Memory B cell (primary cell): ENCODE measurements around the gene CNMD.
"Not testable (repeated sequence)": the region's sequence is repeated elsewhere in the genome, so short reads cannot be mapped to it uniquely, and the experiment has no call there.

ENCODE experiments used
- ATAC-seq: fragments of 150-1000 bp; cut with Tn5 transposase; 2 replicates; pipeline ENCODE4 v1.10.0; 2021; ENCODE audit warnings: low read depth, mild to moderate bottlenecking, moderate library complexity
- DNase-seq, 2 donors: peaks; one replicate each; pipeline ENCODE4 v3.0.0; 2022; ENCODE audit warnings: low spot score in 2 of 2
- H3K27ac Mint-ChIP-seq: one replicate; pipeline ENCODE4 v1.8.0; 2022; ENCODE audit warnings: mild to moderate bottlenecking, moderate library complexity, mixed read lengths
- H3K27me3 Mint-ChIP-seq: one replicate; pipeline ENCODE4 v1.8.0; 2022; ENCODE audit warnings: mixed read lengths
- H3K36me3 Mint-ChIP-seq: one replicate; pipeline ENCODE4 v1.8.0; 2022; ENCODE audit warnings: mild to moderate bottlenecking, mixed read lengths
- H3K4me1 Mint-ChIP-seq: one replicate; pipeline ENCODE4 v1.8.0; 2022; ENCODE audit warnings: mixed read lengths
- H3K4me3 Mint-ChIP-seq: one replicate; pipeline ENCODE4 v1.8.0; 2022; ENCODE audit warnings: mild to moderate bottlenecking, moderate library complexity, mixed read lengths
- H3K9me3 Mint-ChIP-seq: one replicate; pipeline ENCODE4 v1.8.0; 2022; ENCODE audit warnings: mixed read lengths

Gene CNMD

DNA sequence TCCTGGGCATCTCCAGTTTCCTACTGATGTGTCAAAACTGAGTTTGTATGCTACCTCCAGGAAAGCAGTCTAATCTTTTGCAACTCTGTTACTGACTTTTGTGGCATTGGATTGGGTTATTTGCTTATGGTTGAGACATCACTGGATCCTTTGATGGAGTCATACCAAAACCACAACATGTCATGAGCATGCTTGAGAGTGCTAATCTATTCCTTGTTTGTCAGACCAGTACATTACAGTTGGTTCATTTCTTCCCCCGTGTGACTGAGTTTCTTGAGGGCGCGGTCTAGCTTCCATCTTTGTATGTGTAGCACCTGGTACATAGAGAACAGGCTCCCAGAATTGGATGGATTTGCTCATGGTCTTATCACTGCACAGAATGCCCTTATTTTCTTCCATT, 43.8 kb downstream of the CNMD start:
- Mint-ChIP-seq H3K36me3 (peaks cover 3% of the 10 kb centered on the region), H3K4me1 (no peaks in the 10 kb centered on the region)

DNA sequence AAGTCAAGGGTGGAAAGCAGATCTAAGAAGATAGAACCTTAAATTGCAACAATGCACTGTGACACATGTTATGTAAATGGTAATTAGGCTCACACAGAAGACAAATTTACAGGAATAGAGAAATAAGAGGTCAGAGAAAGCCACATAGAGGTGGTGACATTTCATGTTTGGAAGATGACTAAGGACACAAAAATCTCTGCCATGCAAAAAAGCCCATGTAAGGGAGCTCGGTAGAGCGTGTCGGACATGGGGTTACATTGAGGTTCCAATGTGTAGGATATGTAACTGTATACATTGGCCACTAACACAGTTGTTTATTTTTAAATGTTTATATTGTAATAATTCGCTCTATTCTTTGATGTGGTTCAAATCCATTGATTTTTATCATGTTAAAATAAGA, 53.2 kb downstream of the CNMD start:
- no peak for ATAC-seq
- peaks cover 35% of the 10 kb centered on the region for H3K36me3 Mint-ChIP-seq

More for the DNA sequence above, 43.8 kb downstream of the CNMD start:
- no peak overlapping the region for H3K4me3 Mint-ChIP-seq
- ATAC-seq (no peak), DNase-seq (no peak)
- no peaks in the 10 kb centered on the region for H3K27me3 Mint-ChIP-seq
- H3K9me3 Mint-ChIP-seq: no peaks in the 10 kb centered on the region
- no peak overlapping the region for H3K27ac Mint-ChIP-seq

DNA sequence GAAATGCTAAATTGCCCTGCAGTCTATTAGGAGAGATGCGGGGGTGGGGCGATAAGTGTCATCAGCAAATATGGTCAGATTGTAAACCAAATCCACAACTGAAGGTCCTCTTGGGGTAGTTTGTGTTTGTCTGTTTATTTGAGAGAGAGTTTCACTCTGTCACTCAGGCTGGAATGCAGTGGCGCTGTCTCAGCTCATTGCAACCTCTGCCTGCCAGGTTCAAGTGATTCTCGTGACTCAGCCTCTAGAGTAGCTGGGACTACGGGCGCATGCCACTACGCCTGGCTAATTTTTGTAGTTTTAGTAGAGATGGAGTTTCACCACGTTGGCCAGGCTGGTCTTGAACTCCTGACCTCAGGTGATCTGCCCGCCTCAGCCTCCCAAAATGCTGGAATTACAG, 53.8 kb downstream of the CNMD start:
- peaks cover 33% of the 10 kb centered on the region for H3K36me3 Mint-ChIP-seq
- not testable (repeated sequence) for H3K4me1 Mint-ChIP-seq, H3K4me3 Mint-ChIP-seq, H3K9me3 Mint-ChIP-seq, DNase-seq, ATAC-seq, H3K27ac Mint-ChIP-seq, H3K27me3 Mint-ChIP-seq

More for the DNA sequence above, 53.2 kb downstream of the CNMD start:
- Mint-ChIP-seq H3K4me1 (no peaks in the 10 kb centered on the region), H3K4me3 (no peak overlapping the region), H3K27me3 (no peaks in the 10 kb centered on the region), H3K27ac (no peak overlapping the region), H3K9me3 (no peaks in the 10 kb centered on the region)
- DNase-seq: no peak

DNA sequence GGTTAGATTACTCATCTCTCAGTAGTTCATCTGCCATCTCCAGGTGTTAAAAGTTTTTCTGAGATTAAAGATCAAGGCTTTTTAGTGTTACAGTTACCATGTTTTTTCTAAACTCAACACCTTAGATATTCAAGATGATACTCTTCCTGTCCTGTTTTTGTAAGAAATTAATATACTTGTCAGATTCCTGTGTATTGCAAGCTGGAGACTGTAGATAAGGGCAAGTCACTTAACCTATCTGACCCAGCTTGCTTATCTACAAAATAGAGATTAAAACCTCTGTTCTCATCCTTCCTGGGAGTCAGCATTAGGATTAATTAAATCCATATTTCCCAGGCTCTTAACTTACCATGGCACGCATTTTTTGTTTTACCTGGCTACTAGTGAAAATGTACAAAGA, 61.8 kb downstream of the CNMD start:
- Mint-ChIP-seq H3K36me3 (peaks cover 32% of the 10 kb centered on the region), H3K27ac (no peak overlapping the region), H3K4me1 (no peaks in the 10 kb centered on the region), H3K9me3 (no peaks in the 10 kb centered on the region), H3K4me3 (no peak overlapping the region), H3K27me3 (no peaks in the 10 kb centered on the region)
- DNase-seq (no peak), ATAC-seq (no peak)

DNA sequence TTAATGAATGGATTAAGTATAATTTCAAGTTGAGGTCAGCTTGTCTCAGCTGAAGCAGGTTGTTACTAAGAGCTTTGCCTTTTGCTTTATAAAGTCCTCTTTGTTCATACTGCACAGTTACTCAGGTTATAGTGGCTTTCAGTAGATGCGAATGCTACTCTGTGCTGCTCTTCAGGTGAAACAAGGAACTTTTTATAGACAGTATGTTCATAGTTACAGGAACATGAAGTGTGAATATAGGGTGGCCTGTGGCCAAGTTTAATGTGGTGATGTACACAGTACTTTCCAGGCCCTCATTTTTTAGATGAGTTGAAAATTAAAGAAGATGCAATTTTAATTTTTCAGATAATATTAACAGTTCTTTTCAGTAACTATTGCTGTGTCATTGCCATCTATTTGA, 66.2 kb downstream of the CNMD start:
- DNase-seq (no peak), ATAC-seq (no peak)
- Mint-ChIP-seq H3K27ac (no peak overlapping the region), H3K4me1 (no peaks in the 10 kb centered on the region), H3K36me3 (peaks cover 28% of the 10 kb centered on the region), H3K9me3 (no peaks in the 10 kb centered on the region), H3K27me3 (no peaks in the 10 kb centered on the region), H3K4me3 (no peak overlapping the region)

DNA sequence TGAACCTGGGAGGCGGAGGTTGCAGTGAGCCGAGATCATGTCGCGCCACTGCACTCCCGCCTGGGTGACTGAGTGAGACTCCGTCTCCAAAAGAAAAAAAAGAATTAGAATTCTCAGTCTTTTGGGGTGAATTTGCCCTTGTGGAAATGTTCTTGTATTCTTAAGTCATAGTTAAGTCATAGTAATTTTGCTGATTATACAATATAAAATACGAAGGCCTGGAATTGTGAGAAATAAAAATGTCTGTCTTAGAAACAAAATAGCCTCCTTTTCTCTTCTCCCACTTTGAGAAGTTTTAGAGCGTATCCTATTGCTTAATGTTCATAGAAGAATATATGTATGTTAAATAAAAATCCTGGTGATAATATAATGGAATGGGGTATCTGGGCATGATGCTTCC, 68.9 kb downstream of the CNMD start:
- Mint-ChIP-seq H3K36me3 (peaks cover 20% of the 10 kb centered on the region), H3K4me1 (peaks cover 2% of the 10 kb centered on the region), H3K27ac (no peak overlapping the region), H3K27me3 (no peaks in the 10 kb centered on the region), H3K9me3 (no peaks in the 10 kb centered on the region), H3K4me3 (no peak overlapping the region)
- no peak for DNase-seq
- ATAC-seq: no peak

DNA sequence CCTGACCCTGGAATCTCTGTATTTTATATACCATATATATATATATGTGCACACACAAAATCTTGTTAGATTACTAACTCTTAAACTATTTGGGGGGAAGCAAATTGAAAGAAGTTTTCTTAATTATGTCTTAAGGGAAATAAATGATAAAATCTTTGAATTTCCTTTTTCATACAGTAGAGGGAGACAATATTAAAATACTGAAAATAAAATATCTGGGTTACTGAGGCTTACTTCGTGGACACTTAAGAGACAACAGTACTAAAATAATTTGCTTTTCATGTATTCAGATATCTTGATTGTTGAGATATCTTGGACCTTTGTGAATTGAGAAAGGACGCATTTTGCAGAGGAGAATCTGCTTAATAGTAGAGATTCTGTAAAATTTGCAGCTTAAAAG, 69.9 kb downstream of the CNMD start:
- Mint-ChIP-seq H3K9me3 (no peaks in the 10 kb centered on the region), H3K27me3 (no peaks in the 10 kb centered on the region), H3K4me1 (peaks cover 2% of the 10 kb centered on the region), H3K36me3 (peaks cover 17% of the 10 kb centered on the region), H3K27ac (no peak overlapping the region), H3K4me3 (no peak overlapping the region)
- ATAC-seq (no peak), DNase-seq (no peak)

DNA sequence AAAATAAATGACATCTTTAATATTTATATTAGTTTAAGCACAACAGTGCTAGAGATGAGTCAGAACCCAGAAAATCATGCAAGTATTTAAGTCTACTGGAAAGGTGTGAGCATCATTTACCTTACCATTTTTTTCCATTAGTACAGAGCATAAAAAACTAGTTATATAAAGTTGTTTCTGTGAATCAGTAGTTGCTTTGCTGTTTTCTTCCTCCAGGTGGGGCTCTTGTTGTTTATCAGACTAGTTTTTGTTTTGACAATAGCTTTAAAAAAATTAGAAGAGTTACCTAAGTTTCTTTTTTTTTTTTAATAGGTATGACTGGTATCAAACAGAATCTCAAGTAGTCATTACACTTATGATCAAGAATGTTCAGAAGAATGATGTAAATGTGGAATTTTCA, 74.3 kb downstream of the CNMD start:
- no peak for ATAC-seq
- no peak overlapping the region for H3K4me3 Mint-ChIP-seq
- no peak overlapping the region for H3K27ac Mint-ChIP-seq

DNA sequence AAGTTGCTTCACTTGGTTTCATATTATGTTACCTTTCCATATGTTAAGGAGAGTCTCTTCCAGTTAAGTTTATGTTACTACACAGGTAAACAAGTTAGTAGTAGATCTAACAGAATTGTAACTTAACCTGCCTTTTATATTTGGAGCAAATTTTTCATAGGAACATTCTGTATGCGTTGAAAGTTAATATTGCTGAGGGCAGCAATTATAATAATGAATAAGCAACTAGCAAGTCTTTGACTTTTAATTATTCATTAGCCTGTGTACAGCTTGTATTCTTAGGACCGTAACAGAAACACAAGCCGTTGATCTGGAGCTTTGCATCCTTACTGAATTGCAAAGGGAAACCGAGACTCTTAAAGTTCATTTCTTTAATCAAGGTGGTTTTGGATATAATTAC, 75.3 kb downstream of the CNMD start:
- Mint-ChIP-seq H3K4me3 (no peak overlapping the region), H3K4me1 (peaks cover 5% of the 10 kb centered on the region), H3K36me3 (peaks cover 21% of the 10 kb centered on the region), H3K27me3 (no peaks in the 10 kb centered on the region), H3K9me3 (no peaks in the 10 kb centered on the region), H3K27ac (no peak overlapping the region)
- DNase-seq (no peak), ATAC-seq (no peak)

More for the DNA sequence above, 74.3 kb downstream of the CNMD start:
- peaks cover 2% of the 10 kb centered on the region for H3K4me1 Mint-ChIP-seq
- H3K9me3 Mint-ChIP-seq: no peaks in the 10 kb centered on the region
- DNase-seq: no peak
- no peaks in the 10 kb centered on the region for H3K27me3 Mint-ChIP-seq
- H3K36me3 Mint-ChIP-seq: peaks cover 16% of the 10 kb centered on the region

DNA sequence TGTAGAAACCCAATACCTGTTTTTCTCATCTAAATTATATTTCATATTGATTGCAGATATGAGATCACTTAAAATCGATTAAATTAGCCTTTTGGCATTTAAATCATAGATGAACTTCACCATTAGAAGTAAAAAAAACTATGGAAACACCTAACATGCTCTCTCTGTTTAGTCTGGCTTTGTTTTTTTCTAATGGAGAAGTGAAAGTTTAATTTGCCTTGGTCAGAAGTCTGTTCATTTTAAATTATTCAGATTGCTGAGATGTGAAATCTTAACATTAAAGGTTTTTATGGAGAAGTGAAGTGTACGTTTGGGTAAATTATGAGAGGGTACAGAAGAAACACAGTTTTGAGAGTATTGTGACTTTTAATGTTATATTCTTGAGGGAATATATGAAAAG, 80.3 kb downstream of the CNMD start:
- no peak overlapping the region for H3K4me3 Mint-ChIP-seq
- H3K27ac Mint-ChIP-seq: peak overlapping the region; percentile 19
- no peaks in the 10 kb centered on the region for H3K27me3 Mint-ChIP-seq
- H3K9me3 Mint-ChIP-seq: no peaks in the 10 kb centered on the region
- H3K4me1 Mint-ChIP-seq: peaks cover 5% of the 10 kb centered on the region
- DNase-seq: no peak
- peaks cover 8% of the 10 kb centered on the region for H3K36me3 Mint-ChIP-seq
- ATAC-seq: no peak
